ENCODE measurements around the gene NCAM1.

DNA sequence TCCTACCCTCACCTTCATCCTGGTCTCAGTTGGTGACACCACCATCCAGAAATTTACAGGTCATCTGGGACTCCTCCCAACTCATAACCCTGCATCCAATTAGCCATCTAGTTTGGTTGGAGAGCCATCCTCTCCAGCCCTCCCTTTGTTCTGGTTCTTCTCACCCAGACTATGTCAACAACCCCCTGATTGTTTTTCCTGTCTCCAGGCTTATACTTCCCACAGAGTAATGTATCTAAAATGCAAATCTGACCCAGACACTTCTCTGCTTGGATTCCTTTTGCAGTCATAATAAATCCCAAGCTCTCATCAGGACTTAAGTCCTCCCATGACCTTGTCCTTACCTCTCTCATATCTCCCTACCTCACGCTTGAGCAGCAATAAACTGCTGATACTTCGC is 356.1 kb downstream of the NCAM1 start:
- TF ChIP-seq CTCF (IDR thresholded peaks at IDR 0.05), result no peak
- TF ChIP-seq ZFX (IDR thresholded peaks at IDR 0.05; ENCODE audit: borderline replicate concordance), result no peak

Data from 22Rv1 (cell line).